Kidney (tissue), 14 donors: ENCODE data around the gene SLC25A13. TPM values are rescaled to one million over a fixed set of nuclear protein-coding genes. Genes with fewer than 3 reads are reported as not detected.

Experiments
- DNase-seq, 5 donors: peaks; one replicate each; pipeline ENCODE4 v3.0.0-alpha.2; 2013 to 2020
- FAIRE-seq: peaks from 2 replicates; lab custom pipeline; 2012; peaks lifted over from hg19 to GRCh38; lab: Jason Lieb, UNC
- H3K27ac ChIP-seq, 2 donors: one replicate each; pipeline ENCODE4 v1.7.0; 2013; ENCODE audit warnings: low read depth in 2 of 2, low read length in 2 of 2, inconsistent platforms in 1 of 2
- H3K27me3 ChIP-seq: one replicate; pipeline ENCODE4 v1.7.1; 2013; ENCODE audit warnings: low read length, inconsistent platforms; ENCODE audit not compliant: control insufficient read depth, insufficient read depth
- H3K36me3 ChIP-seq, 3 donors: one replicate each; pipeline versions ENCODE4 v1.7.0 to v1.7.1; 2013; ENCODE audit warnings: low read length in 3 of 3, control low read depth in 1 of 3, inconsistent platforms in 1 of 3; ENCODE audit not compliant: insufficient read depth in 3 of 3, control insufficient read depth in 2 of 3
- H3K4me1 ChIP-seq, 3 donors: one replicate each; pipeline versions ENCODE4 v1.7.0 to v1.7.1; 2013; ENCODE audit warnings: low read length in 3 of 3, inconsistent platforms in 1 of 3, low read depth in 1 of 3; ENCODE audit not compliant: control insufficient read depth in 2 of 3, insufficient read depth in 2 of 3
- H3K4me3 ChIP-seq, 3 donors: one replicate each; pipeline versions ENCODE4 v1.7.0 to v1.8.1; 2013; ENCODE audit warnings: low read length in 3 of 3, control low read depth in 1 of 3, inconsistent platforms in 1 of 3
- H3K9ac ChIP-seq, 3 donors: one replicate each; pipeline versions ENCODE4 v1.7.0 to v1.7.1; 2013; ENCODE audit warnings: low read length in 3 of 3, control low read depth in 1 of 3, inconsistent platforms in 1 of 3
- H3K9me3 ChIP-seq, 3 donors: one replicate each; pipeline versions ENCODE4 v1.7.0 to v1.7.1; 2013; ENCODE audit warnings: low read length in 3 of 3, control low read depth in 1 of 3, inconsistent platforms in 1 of 3; ENCODE audit not compliant: control insufficient read depth in 2 of 3, insufficient read depth in 1 of 3
- intact Hi-C: fragments of 100-400 bp; cut with DNase I; formaldehyde crosslinking; loops from one replicate; pipeline ENCODE4 v1.11.1; 2022
- polyA plus RNA-seq: library from polyadenylated mRNA; stranded (reverse); fragments of 350-450 nt; fragmentation: Illumina TruSeq; extraction: RNeasy Lipid Tissue Mini Kit (QIAGEN cat#74804); gene quantifications from one replicate; pipeline ENCODE4 v1.2.3, GENCODE V29; 2014; ENCODE audit warnings: low read depth, low replicate concordance; ENCODE audit not compliant: insufficient read depth
- total RNA-seq: library from RNA; stranded (reverse); fragmentation: NEBNext Ultra II Directional; extraction: Animal tissue kit (Norgen Biotek cat#: 25700); gene quantifications from one replicate; pipeline ENCODE4 v1.2.1, GENCODE V29; 2021
- TF ChIP-seq, protein P1 (sequence below): IDR thresholded peaks from 3 replicates; pipeline ENCODE4 v1.5.1; 2012; ENCODE audit warnings: mild to moderate bottlenecking, moderate library complexity, borderline replicate concordance; ENCODE audit not compliant: insufficient read depth; ENCODE audit errors: extremely low read depth
- donor health status: control.
- donor health status: control.
- donor health status: control.
- donor health status: control.
- donor health status: control.
- donor health status: DM: yes; HTN: yes; CAD: no.
- donor health status: Normal renal cell carcinoma (clear cell type).

Gene SLC25A13
- total and polyA plus RNA-seq, 2 donors from 2014 or later = 23.9 to 32.1 TPM

DNA sequence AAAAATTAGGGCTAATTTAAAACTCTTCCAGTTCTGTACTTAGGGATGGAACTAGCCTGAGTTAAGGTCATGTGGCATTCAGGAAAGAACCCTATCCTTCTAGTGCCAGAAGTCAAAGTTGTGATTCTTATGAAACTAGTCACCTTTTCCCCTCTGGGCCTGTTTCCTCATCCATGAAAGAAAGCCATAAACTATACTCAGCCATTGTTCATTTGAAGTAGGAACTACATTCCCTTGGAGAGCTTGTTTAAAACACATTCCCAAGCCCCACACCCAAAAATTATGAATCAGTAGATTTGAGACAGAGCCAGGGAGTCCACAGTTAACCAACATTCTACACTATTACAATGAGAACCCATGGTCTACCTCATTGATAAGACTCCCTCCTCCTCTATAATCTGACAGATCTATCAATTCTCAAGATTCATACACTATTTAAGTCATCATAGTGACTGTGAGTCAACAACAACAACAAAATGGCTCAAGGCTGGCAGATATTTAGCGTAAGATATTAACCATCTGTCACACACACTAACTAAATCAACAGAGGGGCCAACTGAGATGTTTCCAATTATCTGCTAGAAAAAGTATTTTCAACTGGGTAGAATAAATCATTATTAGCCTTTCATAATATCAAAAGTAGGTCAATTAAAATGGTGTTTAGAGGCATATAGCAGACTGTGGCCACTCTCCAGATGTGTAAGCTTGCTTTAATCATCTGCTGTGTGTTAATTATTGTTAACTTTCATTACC, 102.3 kb downstream of the SLC25A13 start:
- intact Hi-C loops = no loop called here
- no peak overlapping the region for H3K4me3 ChIP-seq
- TF ChIP-seq, protein P1, sequence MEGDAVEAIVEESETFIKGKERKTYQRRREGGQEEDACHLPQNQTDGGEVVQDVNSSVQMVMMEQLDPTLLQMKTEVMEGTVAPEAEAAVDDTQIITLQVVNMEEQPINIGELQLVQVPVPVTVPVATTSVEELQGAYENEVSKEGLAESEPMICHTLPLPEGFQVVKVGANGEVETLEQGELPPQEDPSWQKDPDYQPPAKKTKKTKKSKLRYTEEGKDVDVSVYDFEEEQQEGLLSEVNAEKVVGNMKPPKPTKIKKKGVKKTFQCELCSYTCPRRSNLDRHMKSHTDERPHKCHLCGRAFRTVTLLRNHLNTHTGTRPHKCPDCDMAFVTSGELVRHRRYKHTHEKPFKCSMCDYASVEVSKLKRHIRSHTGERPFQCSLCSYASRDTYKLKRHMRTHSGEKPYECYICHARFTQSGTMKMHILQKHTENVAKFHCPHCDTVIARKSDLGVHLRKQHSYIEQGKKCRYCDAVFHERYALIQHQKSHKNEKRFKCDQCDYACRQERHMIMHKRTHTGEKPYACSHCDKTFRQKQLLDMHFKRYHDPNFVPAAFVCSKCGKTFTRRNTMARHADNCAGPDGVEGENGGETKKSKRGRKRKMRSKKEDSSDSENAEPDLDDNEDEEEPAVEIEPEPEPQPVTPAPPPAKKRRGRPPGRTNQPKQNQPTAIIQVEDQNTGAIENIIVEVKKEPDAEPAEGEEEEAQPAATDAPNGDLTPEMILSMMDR = no peak
- H3K27me3 ChIP-seq = no peaks in the 10 kb centered on the region
- H3K36me3 ChIP-seq = no peaks in the 10 kb centered on the region
- H3K9ac ChIP-seq = no peak overlapping the region
- H3K27ac ChIP-seq = no peak overlapping the region
- FAIRE-seq (no peak), DNase-seq (peak in 2 of 5 donors; percentile 30 to 32)
- peaks cover 0 to 8% (median 0%) of the 10 kb centered on the region in 3 donors for H3K4me1 ChIP-seq
- H3K9me3 ChIP-seq = no peaks in the 10 kb centered on the region

DNA sequence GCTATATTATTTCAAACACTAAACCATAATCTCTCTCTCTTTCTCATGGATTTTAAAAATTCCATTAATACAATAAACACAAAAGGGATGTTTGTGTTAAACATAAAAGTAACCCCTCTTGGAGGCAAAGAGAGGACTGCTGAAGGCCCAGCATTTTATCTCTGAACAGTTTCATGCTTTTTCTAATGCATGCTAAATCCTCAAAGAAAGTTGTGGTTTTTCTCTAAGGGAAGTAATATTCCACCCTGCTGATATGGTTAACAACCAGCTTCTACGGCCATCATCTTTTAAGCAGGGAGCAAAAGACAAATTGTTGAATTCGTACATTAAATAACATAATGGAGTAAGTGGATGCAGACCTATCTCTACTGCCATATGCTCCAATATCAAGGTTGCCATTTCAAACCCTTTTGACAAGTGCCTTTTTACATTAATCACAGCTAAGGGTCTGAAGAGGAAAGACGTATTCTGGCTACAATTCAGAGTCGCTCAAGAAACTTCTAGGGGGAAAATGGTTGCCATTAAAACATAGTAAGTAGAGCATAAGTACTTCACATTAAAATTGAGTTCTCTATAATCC, 103.1 kb downstream of the SLC25A13 start:
- intact Hi-C loops = no loop called here
- DNase-seq (no peak), FAIRE-seq (no peak)
- Histone ChIP-seq H3K36me3 (no peaks in the 10 kb centered on the region), H3K27me3 (no peaks in the 10 kb centered on the region), H3K4me3 (no peak overlapping the region), H3K9me3 (no peaks in the 10 kb centered on the region), H3K9ac (no peak overlapping the region), H3K27ac (no peak overlapping the region), H3K4me1 (peaks cover 0 to 8% (median 0%) of the 10 kb centered on the region in 3 donors)
- TF ChIP-seq, protein P1 = no peak

DNA sequence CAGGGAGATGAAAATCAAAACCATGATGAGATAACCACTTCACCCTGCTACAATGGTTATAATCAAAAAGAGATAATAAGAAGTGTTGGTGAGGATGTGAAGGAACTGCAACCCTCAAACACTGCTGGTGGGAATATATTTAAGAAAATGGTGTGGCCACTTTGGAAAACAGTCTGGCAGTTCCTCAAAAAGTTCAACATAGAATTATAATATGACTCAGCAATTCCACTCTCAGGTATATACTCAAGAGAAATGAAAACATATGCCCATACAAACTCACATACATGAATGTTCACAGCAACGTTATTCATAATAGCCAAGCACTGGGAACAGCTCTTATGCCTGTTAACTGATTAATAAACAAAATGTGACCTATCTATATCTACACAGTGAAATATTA, 104.8 kb downstream of the SLC25A13 start:
- Histone ChIP-seq H3K9me3 (no peaks in the 10 kb centered on the region), H3K27me3 (no peaks in the 10 kb centered on the region), H3K27ac (no peak overlapping the region), H3K4me3 (no peak overlapping the region), H3K36me3 (no peaks in the 10 kb centered on the region), H3K4me1 (peaks cover 0 to 8% (median 0%) of the 10 kb centered on the region in 3 donors), H3K9ac (no peak overlapping the region)
- FAIRE-seq (no peak), DNase-seq (no peak)
- TF ChIP-seq, protein P1 = no peak
- intact Hi-C loops = no loop called here
